Cardiac muscle cell (in vitro differentiated cells and primary cell): ENCODE data around the gene SDHAF3. TPM values are rescaled to one million over a fixed set of nuclear protein-coding genes. Genes with fewer than 3 reads are reported as not detected.
A peak's percentile ranks its signal among the peaks of the same experiment; 100 is the strongest.
"Not testable (repeated sequence)": the region's sequence is repeated elsewhere in the genome, so short reads cannot be mapped to it uniquely, and the experiment has no call there.

ENCODE experiments used
- DNase-seq, 2 donors: peaks; one replicate each; pipeline versions ENCODE4 v3.0.0 to v3.0.0-alpha.2; 2010 to 2017; ENCODE audit warnings: low read depth in 1 of 2, low spot score in 1 of 2
- H3K27ac ChIP-seq: fragments of 200-600 bp; sonication (generic); 2 replicates; pipeline ENCODE4 v1.5.1; 2016
- H3K27me3 ChIP-seq: fragments of 200-600 bp; sonication (generic); 2 replicates; pipeline ENCODE4 v1.6.0; 2016; ENCODE audit warnings: control low read depth
- H3K36me3 ChIP-seq: fragments of 200-600 bp; sonication (generic); 2 replicates; pipeline ENCODE4 v1.5.1; 2016; ENCODE audit warnings: control low read depth
- H3K4me1 ChIP-seq: fragments of 200-600 bp; sonication (generic); 2 replicates; pipeline ENCODE4 v1.8.1; 2017; ENCODE audit warnings: low read depth, mild to moderate bottlenecking, mixed run types
- H3K4me3 ChIP-seq: fragments of 200-600 bp; sonication (generic); 2 replicates; pipeline ENCODE4 v1.5.1; 2016; ENCODE audit warnings: mild to moderate bottlenecking
- H3K9me3 ChIP-seq: fragments of 200-600 bp; sonication (generic); 2 replicates; pipeline ENCODE4 v1.5.1; 2017; ENCODE audit warnings: low read depth, mild to moderate bottlenecking, control low read depth
- CTCF ChIP-seq: IDR thresholded peaks from 2 replicates; pipeline ENCODE4 v1.5.1; 2012; ENCODE audit warnings: low read depth, mild to moderate bottlenecking, low read length
- polyA plus RNA-seq: library from polyadenylated mRNA; unstranded; fragments of >200 nt; fragmentation: Nextera tagmentation; extraction: Ambion mirVana; gene quantifications from 2 replicates; pipeline ENCODE4 v1.2.1, GENCODE V29; 2016
- total RNA-seq: library from RNA; depleted of rRNA; stranded (reverse); fragments of >200 nt; gene quantifications from 2 replicates; pipeline ENCODE4 v1.2.3, GENCODE V29; 2016

Gene SDHAF3
- total and polyA plus RNA-seq, 2 experiments from 2014 or later, result 8.8 to 65.3 TPM

GRCh38 chr7:97174303-97174702 is 56.8 kb downstream of the SDHAF3 start:
- no peak overlapping the region for H3K27ac ChIP-seq
- H3K36me3 ChIP-seq, result no peaks in the 10 kb centered on the region
- no peak overlapping the region for H3K4me3 ChIP-seq
- no peaks in the 10 kb centered on the region for H3K9me3 ChIP-seq
- H3K27me3 ChIP-seq, result no peaks in the 10 kb centered on the region
- H3K4me1 ChIP-seq, result no peaks in the 10 kb centered on the region
- no peak for TF ChIP-seq CTCF
- DNase-seq, result peak in 1 of 2 donors; percentile 11

DNA sequence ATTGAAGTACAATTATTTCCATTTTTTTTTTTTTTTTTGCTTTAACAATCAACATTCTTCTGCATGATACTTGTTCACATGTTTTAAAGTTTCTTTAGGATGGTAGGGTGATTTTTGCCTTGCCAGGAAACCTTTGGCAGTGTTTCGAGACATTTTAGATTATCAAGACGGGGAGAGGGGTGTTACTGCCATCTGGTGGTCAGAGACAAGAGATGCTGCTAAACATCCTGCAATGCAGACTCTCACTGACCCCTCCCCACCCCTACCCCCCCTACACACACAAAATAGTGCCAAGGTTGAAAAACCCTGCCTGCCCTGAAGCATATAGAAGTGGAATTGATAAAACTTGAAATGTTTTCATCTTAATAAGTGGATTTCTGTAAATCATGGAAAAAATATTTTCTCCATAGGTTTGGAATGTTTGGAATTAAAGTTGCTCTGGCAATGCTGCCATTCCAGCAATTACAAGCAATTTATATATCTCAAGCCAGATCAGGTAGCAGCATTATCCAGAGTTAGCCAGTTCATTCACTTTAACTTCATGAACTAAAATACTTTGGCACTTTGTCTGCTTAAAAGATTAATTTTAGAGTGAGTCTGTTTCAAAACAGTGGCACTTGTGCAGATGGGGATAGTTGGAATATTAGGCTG is 62.1 kb downstream of the SDHAF3 start:
- Histone ChIP-seq H3K27me3 (no peaks in the 10 kb centered on the region), H3K4me3 (no peak overlapping the region), H3K36me3 (no peaks in the 10 kb centered on the region), H3K4me1 (no peaks in the 10 kb centered on the region), H3K9me3 (no peaks in the 10 kb centered on the region), H3K27ac (no peak overlapping the region)
- peak; percentile 71 to 79 for DNase-seq
- peak; percentile 78 for TF ChIP-seq CTCF

DNA sequence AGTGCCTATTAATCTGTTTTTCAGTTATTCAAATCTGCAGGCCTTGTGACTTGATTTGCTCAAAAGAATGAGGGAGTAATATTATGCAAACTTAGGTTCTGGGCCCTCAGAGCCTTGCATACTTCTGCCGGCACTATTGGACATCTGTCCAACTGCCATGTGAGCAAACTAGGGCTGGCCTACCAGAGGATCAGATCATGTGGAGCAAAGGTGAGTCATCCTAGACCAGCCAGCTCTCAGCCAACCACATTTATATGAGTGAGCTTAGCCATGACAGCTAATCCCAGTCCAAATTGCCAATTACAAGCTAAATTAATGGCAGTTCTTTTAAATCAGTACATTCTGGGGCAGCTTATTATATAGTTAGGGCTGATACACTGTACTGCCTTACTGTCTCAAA is 69.6 kb downstream of the SDHAF3 start:
- Histone ChIP-seq H3K9me3 (no peaks in the 10 kb centered on the region), H3K4me1 (no peaks in the 10 kb centered on the region), H3K27me3 (no peaks in the 10 kb centered on the region), H3K36me3 (no peaks in the 10 kb centered on the region), H3K4me3 (no peak overlapping the region), H3K27ac (no peak overlapping the region)
- TF ChIP-seq CTCF, result no peak
- DNase-seq, result peak in 1 of 2 donors; percentile 21

- not testable (repeated sequence) for DNase-seq, H3K27me3 ChIP-seq, H3K4me1 ChIP-seq, H3K9me3 ChIP-seq, H3K36me3 ChIP-seq, H3K27ac ChIP-seq, H3K4me3 ChIP-seq
Measured at GRCh38 chr7:97196174-97196573, 78.7 kb downstream of the SDHAF3 start.

- H3K27ac ChIP-seq, result no peak overlapping the region
- H3K4me1 ChIP-seq, result no peaks in the 10 kb centered on the region
- TF ChIP-seq CTCF, result no peak
- H3K4me3 ChIP-seq, result no peak overlapping the region
- no peak for DNase-seq
- H3K9me3 ChIP-seq, result no peaks in the 10 kb centered on the region
- H3K27me3 ChIP-seq, result no peaks in the 10 kb centered on the region
- H3K36me3 ChIP-seq, result no peaks in the 10 kb centered on the region
Measured at GRCh38 chr7:97198596-97198995, 81.1 kb downstream of the SDHAF3 start.

DNA sequence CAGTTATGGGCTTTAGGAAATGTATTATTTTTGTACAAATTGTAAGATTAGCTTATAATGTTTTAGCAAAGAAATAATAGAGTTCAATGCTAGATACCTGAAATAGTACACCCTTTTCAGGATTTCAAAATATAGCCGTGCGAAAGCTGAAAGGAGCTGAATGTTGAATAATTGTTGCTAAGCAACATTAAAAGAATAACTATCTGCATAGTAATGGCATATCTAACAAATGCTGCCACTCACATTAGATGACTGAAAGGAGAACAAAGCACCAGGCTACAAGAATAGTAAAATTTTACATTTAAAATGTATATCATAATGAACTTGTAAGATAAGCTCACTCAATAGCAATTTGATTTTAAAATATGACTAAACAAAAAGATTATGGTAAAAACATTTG is 82.5 kb downstream of the SDHAF3 start:
- no peak for TF ChIP-seq CTCF
- Histone ChIP-seq H3K27ac (no peak overlapping the region), H3K27me3 (no peaks in the 10 kb centered on the region), H3K36me3 (no peaks in the 10 kb centered on the region), H3K4me3 (no peak overlapping the region), H3K9me3 (no peaks in the 10 kb centered on the region), H3K4me1 (no peaks in the 10 kb centered on the region)
- no peak for DNase-seq
